Measurements from ENCODE around the gene KLC4.
"Not testable (repeated sequence)": the region's sequence is repeated elsewhere in the genome, so short reads cannot be mapped to it uniquely, and the experiment has no call there.

KLC4 gene

GRCh38 chr6:43036712-43037111 is 22.7 kb upstream of the KLC4 start:
- no peak for DNase-seq (ENCODE audit: low read depth in 2 of 2)

DNA sequence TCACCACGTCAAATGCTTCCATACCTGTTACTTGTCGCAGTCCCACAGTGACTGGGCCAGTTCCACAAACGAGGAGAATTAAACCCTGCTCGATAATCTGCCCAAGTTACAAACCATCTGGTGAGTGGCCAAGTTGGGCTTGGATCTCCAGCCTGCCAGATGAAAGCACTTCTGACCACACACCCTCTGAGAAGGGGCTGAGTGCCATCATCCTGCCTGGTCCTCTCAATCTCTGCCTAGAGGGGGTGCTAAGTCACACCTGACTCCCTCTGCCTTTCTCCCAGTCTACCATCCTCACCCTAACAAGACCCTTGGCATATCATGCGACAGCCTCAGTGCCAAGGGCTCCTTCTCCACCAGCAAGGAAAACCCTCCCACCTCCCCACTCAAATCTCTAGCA is 22.2 kb upstream of the KLC4 start:
- no peak for DNase-seq (ENCODE audit: low read depth in 2 of 2)

DNA sequence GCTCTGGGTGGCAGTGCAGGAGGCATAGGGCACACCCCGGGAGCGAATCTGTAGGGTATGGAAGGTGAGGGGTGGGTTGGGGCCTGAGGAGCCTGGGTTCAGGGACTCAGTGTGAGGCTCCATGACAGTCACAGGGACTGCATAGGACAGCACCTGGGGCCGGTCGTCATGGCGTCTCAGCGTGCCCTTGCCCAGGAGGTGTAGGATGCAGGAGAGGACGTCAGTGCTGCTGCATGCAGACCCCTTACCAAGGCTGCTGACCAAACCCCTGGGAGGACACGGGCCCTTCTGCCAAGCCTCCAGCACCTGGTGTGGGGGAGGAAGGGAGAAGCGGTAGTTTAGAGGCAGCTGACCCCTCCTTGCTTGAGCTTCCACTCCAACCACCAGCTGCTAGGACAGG is 21.7 kb upstream of the KLC4 start:
- DNase-seq (ENCODE audit: low read depth in 2 of 2): no peak

DNA sequence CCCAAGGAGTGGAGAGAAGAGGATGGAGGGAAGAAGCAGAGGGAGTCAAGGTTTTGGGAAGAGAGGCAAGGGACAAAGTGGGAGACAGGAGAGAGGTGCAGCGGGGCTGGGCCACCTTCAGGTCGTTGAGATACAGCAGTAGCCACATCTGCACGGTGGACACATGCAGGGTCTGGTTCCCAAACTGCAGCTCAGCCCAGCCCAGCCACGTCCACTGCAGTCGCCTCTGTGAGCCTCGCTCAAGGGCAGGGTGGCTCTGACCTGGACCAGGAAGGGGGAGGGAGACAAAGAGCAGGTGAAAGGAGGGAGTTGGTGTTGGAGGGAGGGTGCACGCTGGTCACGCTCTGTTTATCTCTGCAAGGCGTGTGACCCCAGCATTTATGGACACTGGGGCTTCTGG is 20.7 kb upstream of the KLC4 start:
- no peak for DNase-seq (ENCODE audit: low read depth in 2 of 2)

DNA sequence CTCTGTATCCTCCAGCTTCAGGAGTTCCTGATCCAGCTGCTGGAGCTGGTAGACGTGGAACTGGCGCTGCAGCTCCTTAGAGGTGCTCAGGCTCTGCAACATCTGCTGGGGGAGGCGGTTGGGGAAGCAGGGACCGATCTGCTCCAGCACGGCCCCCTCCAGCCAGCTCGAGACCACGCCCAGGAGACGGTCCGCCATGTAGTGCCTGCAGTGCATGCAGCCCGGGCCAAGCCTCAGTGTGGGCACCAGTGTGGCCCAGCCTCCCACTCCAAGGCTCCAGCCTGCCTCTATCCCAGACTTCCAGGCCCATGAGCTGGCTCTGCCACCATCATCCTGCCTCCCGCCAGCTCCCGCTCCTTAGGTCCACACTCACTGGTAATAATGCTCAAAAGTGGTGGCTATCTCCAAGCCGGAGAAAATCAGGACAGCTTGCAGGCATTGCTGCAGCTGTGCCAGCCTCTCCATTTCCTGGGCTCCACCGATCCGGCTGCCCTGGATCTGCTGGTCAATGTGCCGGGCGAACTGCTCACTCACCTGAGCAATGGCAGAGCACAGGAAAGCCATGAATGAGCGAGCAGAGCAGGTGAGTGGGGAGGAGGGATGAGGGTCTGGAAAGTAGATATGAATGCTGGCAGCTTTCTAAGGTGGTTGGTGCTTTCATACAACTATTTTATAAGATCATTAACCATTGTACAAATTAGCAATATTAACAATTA is 18.7 kb upstream of the KLC4 start:
- DNase-seq (ENCODE audit: low read depth in 2 of 2): no peak

DNA sequence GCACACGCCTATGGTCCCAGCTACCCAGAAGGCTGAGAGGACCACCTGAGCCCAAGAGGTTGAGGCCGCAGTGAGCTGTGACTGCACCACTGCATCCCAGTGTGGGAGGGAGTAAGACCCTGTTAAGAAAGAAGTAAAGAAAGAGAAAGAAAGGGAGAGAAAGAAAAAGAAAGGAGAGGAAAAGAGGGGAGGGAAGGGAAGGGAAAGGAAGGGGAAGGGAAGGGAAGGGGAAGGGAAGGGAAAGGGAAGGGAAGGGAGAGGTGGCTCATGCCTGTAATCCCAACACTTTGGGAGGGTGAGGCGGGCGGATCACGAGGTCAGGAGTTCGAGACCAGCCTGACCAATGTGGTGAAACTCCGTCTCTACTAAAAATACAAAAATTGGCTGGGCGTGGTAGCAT is 18.0 kb upstream of the KLC4 start:
- DNase-seq (ENCODE audit: low read depth in 2 of 2): not testable (repeated sequence)

- DNase-seq (ENCODE audit: low read depth in 2 of 2): no peak
Measured at GRCh38 chr6:43043310-43043709, 16.1 kb upstream of the KLC4 start.

DNA sequence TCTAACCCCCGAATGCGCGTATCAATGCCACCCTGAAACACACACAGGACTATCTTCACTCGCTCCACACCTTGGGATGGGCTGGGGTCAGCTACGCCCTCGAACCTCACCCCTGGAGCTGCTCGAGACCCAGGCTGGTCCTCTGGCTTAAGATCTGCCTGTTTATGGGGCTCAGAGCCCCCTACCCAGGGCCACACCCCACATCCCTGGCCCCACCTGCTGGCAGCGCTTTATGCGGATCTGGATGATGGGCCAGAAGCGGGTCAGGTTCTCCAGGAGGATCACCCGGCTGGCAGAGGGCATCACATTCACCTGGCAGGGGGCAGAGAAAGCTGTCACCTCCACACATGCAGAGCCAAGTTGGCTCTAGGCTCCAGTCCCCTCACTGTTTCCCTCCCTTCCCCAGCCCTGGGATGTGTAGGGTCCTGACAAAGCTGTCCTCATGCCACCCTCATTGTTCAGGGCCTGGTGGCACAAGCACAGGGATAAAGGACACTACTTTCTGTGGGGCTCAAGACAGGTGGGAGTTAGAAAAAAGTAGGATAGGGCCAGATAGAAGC is 14.0 kb upstream of the KLC4 start:
- DNase-seq (ENCODE audit: low read depth in 2 of 2): no peak

DNA sequence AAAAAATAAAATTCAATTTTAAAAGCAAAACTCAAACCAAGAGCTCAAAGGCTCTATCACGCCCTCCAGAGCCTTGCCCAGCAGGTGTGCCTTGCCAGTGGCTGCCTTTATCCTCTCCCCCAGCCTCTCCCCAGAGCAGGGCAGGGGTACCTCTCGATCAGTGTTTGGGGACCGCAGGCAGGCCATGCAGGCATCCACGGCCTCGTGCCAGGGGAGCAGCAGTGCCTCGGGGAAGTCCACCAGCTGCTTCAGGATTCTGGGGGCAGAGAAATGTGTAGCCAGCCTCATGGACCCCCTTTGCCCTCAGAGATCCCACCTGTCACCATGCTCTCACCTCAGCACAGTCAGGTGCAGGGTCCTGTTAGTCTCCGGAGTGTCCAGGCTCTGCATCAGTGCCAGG is 11.4 kb upstream of the KLC4 start:
- no peak for DNase-seq (ENCODE audit: low read depth in 2 of 2)

DNA sequence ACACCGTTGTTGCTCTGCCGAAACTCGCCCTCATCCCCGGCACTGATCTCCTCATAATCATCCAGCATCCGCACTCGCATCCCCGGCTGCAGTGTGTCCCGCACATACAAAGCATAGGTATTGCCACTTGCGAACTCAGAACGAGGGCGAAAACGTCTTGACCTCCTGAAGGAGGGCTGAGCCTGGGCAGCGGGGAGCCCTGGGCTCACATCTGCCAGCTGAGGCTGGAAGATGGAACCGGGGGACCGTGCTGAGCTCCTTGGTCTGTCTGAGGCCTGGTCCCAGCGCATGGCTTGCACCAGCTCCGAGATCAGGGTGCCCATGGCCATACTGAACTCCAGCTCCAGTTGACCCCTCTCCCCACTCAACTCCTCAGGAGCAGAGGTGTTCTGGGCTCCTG is 8.4 kb upstream of the KLC4 start:
- DNase-seq (ENCODE audit: low read depth in 2 of 2): no peak

DNA sequence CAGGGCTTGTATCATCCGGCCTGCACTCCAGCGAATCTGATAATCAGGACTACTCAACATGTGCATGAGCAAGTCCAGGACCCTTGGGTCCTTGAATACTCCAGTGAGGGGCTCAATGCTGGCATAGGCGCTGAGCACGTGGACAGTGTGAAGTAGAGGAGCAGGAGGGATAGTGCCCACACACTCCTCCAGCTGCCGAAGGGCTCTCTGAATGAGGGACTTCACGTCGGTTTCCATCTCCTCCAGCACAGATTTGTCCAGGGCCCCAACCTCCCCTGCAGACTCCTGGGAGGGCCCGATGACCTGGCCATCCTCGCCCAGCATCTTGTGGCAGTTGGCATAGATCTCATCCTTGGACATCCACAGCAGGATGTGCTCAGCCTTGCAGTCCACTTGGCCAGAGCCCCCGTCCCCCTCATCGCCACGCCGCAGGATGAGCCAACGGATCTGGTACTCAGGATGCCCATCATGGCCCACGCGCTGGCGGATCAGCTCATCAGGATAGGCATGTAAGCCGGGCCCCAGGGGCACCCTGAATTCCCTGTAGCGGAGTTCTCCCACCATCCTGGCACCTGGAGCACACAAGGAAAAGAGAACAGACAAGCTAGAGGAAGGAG is 7.1 kb upstream of the KLC4 start:
- no peak for DNase-seq (ENCODE audit: low read depth in 2 of 2)

- no peak for DNase-seq (ENCODE audit: low read depth in 2 of 2)
Measured at GRCh38 chr6:43052842-43053544, 6.4 kb upstream of the KLC4 start.

GRCh38 chr6:43053545-43054205 is 5.8 kb upstream of the KLC4 start, which contains the start of gene CUL7:
Gene CUL7, minus strand, starts transcription at chr6:43053851. Its CDS starts 1,063 bp downstream, at chr6:43052788.
- peak; percentile 72 to 76 for DNase-seq (ENCODE audit: low read depth in 2 of 2)

- no peak for DNase-seq (ENCODE audit: low read depth in 2 of 2)
Measured at GRCh38 chr6:43054206-43054943, 5.1 kb upstream of the KLC4 start.

- DNase-seq (ENCODE audit: low read depth in 2 of 2): no peak
Measured at GRCh38 chr6:43055966-43056365, 3.5 kb upstream of the KLC4 start.

- DNase-seq (ENCODE audit: low read depth in 2 of 2): no peak
Measured at GRCh38 chr6:43058531-43058930, 900 bp upstream of the KLC4 start.

- DNase-seq (ENCODE audit: low read depth in 2 of 2): no peak
Measured at GRCh38 chr6:43060034-43060754, 763 bp downstream of the KLC4 start.

- no peak for DNase-seq (ENCODE audit: low read depth in 2 of 2)
Measured at GRCh38 chr6:43060755-43061633, 1.6 kb downstream of the KLC4 start.

- DNase-seq (ENCODE audit: low read depth in 2 of 2): no peak
Measured at GRCh38 chr6:43061861-43062260, 2.4 kb downstream of the KLC4 start.

DNA sequence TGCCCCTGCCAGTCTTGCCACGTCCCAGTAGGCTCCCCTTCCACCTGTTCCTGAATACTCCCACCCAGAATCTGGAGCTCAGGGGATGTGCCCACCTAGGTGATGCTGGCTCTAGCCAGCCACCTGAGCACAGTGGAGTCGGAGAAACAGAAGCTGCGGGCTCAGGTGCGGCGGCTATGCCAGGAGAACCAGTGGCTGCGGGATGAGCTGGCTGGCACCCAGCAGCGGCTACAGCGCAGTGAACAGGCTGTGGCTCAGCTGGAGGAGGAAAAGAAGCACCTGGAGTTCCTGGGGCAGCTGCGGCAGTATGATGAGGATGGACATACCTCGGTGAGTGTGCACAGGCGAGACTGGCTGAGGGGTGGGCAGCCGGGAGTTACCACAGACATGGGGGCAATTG is 3.4 kb downstream of the KLC4 start:
- DNase-seq (ENCODE audit: low read depth in 2 of 2): no peak

All from stimulated activated CD8-positive, alpha-beta memory T cell treated with anti-CD3 and anti-CD28 coated beads, Interleukin-7, amount 100 ng/mL, for 1 hour (primary cell).